H1 (cell line): ENCODE measurements around the gene NADSYN1. TPM values are rescaled to one million over a fixed set of nuclear protein-coding genes. Genes with fewer than 3 reads are reported as not detected.

Source experiments
- CTCF ChIA-PET: fragments of 300-600 bp; sonication (Branson Sonifier 250); formaldehyde crosslinking; loops from one replicate; lab custom pipeline; 2021; ENCODE audit not compliant: partially characterized antibody; lab: Charles Lee
- POLR2A ChIA-PET: fragments of 300-600 bp; sonication (Branson Sonifier 250); formaldehyde crosslinking; loops from one replicate; lab custom pipeline; 2021; ENCODE audit warnings: inconsistent platforms; ENCODE audit not compliant: partially characterized antibody; lab: Charles Lee
- DNase-seq, 2 experiments: peaks; one replicate each; pipeline versions ENCODE4 v3.0.0 to v3.0.0-alpha.2; 2010 to 2022; ENCODE audit warnings: low spot score in 2 of 2, low read depth in 1 of 2, mixed read lengths in 1 of 2
- FAIRE-seq: peaks from 2 replicates; lab custom pipeline; 2011; peaks lifted over from hg19 to GRCh38; lab: Jason Lieb, UNC
- H2AFZ ChIP-seq: 2 replicates; pipeline ENCODE4 v1.8.1; 2012; ENCODE audit warnings: low read length, inconsistent platforms
- H2AK5ac ChIP-seq: 2 replicates; pipeline ENCODE4 v1.6.1; 2013; ENCODE audit warnings: low read depth, low read length
- H2BK120ac ChIP-seq: replicated peaks from 2 replicates; pipeline ENCODE3; 2013; ENCODE audit warnings: low read depth, low read length, inconsistent platforms
- H2BK12ac ChIP-seq: 2 replicates; pipeline ENCODE4 v1.6.1; 2013; ENCODE audit warnings: low read depth, low read length
- H2BK15ac ChIP-seq: 2 replicates; pipeline ENCODE4 v1.6.1; 2013; ENCODE audit warnings: low read length
- H2BK20ac ChIP-seq: 2 replicates; pipeline ENCODE4 v1.6.1; 2013; ENCODE audit warnings: low read length
- H2BK5ac ChIP-seq: 2 replicates; pipeline ENCODE4 v1.6.1; 2013; ENCODE audit warnings: low read depth, low read length
- H3K14ac ChIP-seq: 2 replicates; pipeline ENCODE4 v1.6.1; 2013; ENCODE audit warnings: inconsistent platforms; ENCODE audit not compliant: insufficient read length
- H3K18ac ChIP-seq: 2 replicates; pipeline ENCODE4 v1.6.1; 2013; ENCODE audit warnings: low read length; ENCODE audit errors: extremely low read depth
- H3K23ac ChIP-seq: 2 replicates; pipeline ENCODE4 v1.6.1; 2013; ENCODE audit warnings: inconsistent platforms; ENCODE audit not compliant: insufficient read length
- H3K23me2 ChIP-seq: 2 replicates; pipeline ENCODE4 v1.6.1; 2013; ENCODE audit warnings: low read depth, low read length
- H3K27ac ChIP-seq: 2 replicates; pipeline ENCODE4 v1.6.1; 2011; ENCODE audit warnings: low read depth, low read length, inconsistent platforms
- H3K27me3 ChIP-seq, 4 experiments: replicated peaks in 1 of 4; 1 replicate in 1 of 4; 2 replicates in 3 of 4; pipeline versions ENCODE4 v1.6.1 to v1.8.1; 2011 to 2013; ENCODE audit warnings: low read length in 3 of 4, mild to moderate bottlenecking in 3 of 4, inconsistent platforms in 2 of 4, mixed read lengths in 2 of 4, moderate library complexity in 1 of 4; ENCODE audit not compliant: control insufficient read depth in 3 of 4, insufficient read depth in 3 of 4; ENCODE audit errors: extremely low read depth in 1 of 4
- H3K36me3 ChIP-seq, 4 experiments: 2 replicates each; pipeline versions ENCODE4 v1.6.1 to v1.8.1; 2011 to 2013; ENCODE audit warnings: mild to moderate bottlenecking in 4 of 4, low read length in 3 of 4, moderate library complexity in 2 of 4, control low read depth in 1 of 4, inconsistent platforms in 1 of 4; ENCODE audit not compliant: insufficient read depth in 4 of 4, control insufficient read depth in 2 of 4
- H3K4ac ChIP-seq: replicated peaks from 2 replicates; pipeline ENCODE3; 2013; ENCODE audit warnings: low read length, low read depth, mixed read lengths, inconsistent platforms; ENCODE audit not compliant: insufficient read length
- H3K4me1 ChIP-seq, 4 experiments: replicated peaks in 1 of 4; 1 replicate in 1 of 4; 2 replicates in 3 of 4; pipeline versions ENCODE4 v1.6.1 to v1.8.1; 2011 to 2013; ENCODE audit warnings: low read length in 3 of 4, inconsistent platforms in 2 of 4, mixed read lengths in 1 of 4; ENCODE audit not compliant: insufficient read depth in 4 of 4, control insufficient read depth in 3 of 4
- H3K4me2 ChIP-seq, 2 experiments: 2 replicates each; pipeline versions ENCODE4 v1.6.1 to v1.8.1; 2011 to 2013; ENCODE audit warnings: low read depth in 2 of 2, low read length in 2 of 2, control low read depth in 1 of 2, inconsistent platforms in 1 of 2, mild to moderate bottlenecking in 1 of 2; ENCODE audit not compliant: insufficient read depth in 1 of 2
- H3K4me3 ChIP-seq, 4 experiments: fragments of 200-600, 300-600 bp in 1 of 4; sonication (generic), shearing (Covaris generic), sonication (Bioruptor Twin) in 1 of 4; 2 replicates each; pipeline versions ENCODE4 v1.5.1 to v1.8.1; 2011 to 2016; ENCODE audit warnings: low read length in 4 of 4, low read depth in 3 of 4, control low read depth in 2 of 4, inconsistent platforms in 2 of 4, mild to moderate bottlenecking in 2 of 4, mixed read lengths in 1 of 4, moderate library complexity in 1 of 4; ENCODE audit not compliant: insufficient read depth in 2 of 4; ENCODE audit errors: extremely low read depth in 1 of 4
- H3K56ac ChIP-seq: replicated peaks from 2 replicates; pipeline ENCODE3; 2013; ENCODE audit warnings: low read depth, mild to moderate bottlenecking, mixed read lengths, low read length, inconsistent platforms; ENCODE audit not compliant: insufficient read length
- H3K79me1 ChIP-seq: 2 replicates; pipeline ENCODE4 v1.6.1; 2013; ENCODE audit warnings: low read depth, low read length, control low read depth
- H3K79me2 ChIP-seq, 2 experiments: 2 replicates each; pipeline versions ENCODE4 v1.6.1 to v1.8.1; 2012 to 2013; ENCODE audit warnings: low read length in 2 of 2, mild to moderate bottlenecking in 2 of 2, inconsistent platforms in 1 of 2; ENCODE audit not compliant: insufficient read depth in 2 of 2, control insufficient read depth in 1 of 2
- H3K9ac ChIP-seq, 4 experiments: replicated peaks in 1 of 4; 1 replicate in 1 of 4; 2 replicates in 3 of 4; pipeline versions ENCODE4 v1.6.1 to v1.8.1; 2011 to 2013; ENCODE audit warnings: low read depth in 3 of 4, low read length in 3 of 4, control low read depth in 2 of 4, mild to moderate bottlenecking in 2 of 4, moderate library complexity in 2 of 4, inconsistent platforms in 1 of 4; ENCODE audit errors: extremely low read depth in 1 of 4
- H3K9me3 ChIP-seq, 2 experiments: 2 replicates each; pipeline versions ENCODE4 v1.6.1 to v1.8.1; 2012 to 2013; ENCODE audit warnings: mild to moderate bottlenecking in 2 of 2, moderate library complexity in 2 of 2, control low read depth in 1 of 2, inconsistent platforms in 1 of 2, low read depth in 1 of 2, low read length in 1 of 2, mixed read lengths in 1 of 2; ENCODE audit not compliant: insufficient read depth in 2 of 2
- H4K20me1 ChIP-seq, 2 experiments: replicated peaks in 1 of 2; 2 replicates each; pipeline versions ENCODE3 to v1.8.1; 2011 to 2013; ENCODE audit warnings: inconsistent platforms in 2 of 2, low read length in 2 of 2, mild to moderate bottlenecking in 1 of 2; ENCODE audit not compliant: insufficient read depth in 2 of 2, control insufficient read depth in 1 of 2
- H4K5ac ChIP-seq: 2 replicates; pipeline ENCODE4 v1.6.1; 2013; ENCODE audit warnings: low read length, low read depth, mixed read lengths, inconsistent platforms; ENCODE audit not compliant: insufficient read length
- H4K8ac ChIP-seq: 2 replicates; pipeline ENCODE4 v1.8.0; 2013; ENCODE audit warnings: mild to moderate bottlenecking, moderate library complexity, low read length, inconsistent platforms; ENCODE audit not compliant: insufficient read depth; ENCODE audit errors: extremely low read depth
- H4K91ac ChIP-seq: replicated peaks from 2 replicates; pipeline ENCODE3; 2013; ENCODE audit warnings: low read length, mixed read lengths, inconsistent platforms; ENCODE audit not compliant: insufficient read length
- ASH2L ChIP-seq: fragments of 200-600, 300-600 bp; sonication (generic); IDR thresholded peaks from one replicate; pipeline ENCODE4 v1.7.1; 2017; ENCODE audit warnings: low read length
- CBX5 ChIP-seq: fragments of 300-800, 300-1000 bp; sonication (generic); IDR thresholded peaks from 2 replicates; pipeline ENCODE4 v1.7.1; 2016; ENCODE audit warnings: antibody characterized with exemption, low read length, low read depth
- CHD1 ChIP-seq: IDR thresholded peaks from 2 replicates; pipeline ENCODE4 v1.6.1; 2012; ENCODE audit warnings: low read depth, low read length, improper control_type of control experiment
- HDAC6 ChIP-seq: IDR thresholded peaks from one replicate; pipeline ENCODE4 v1.7.1; 2012; ENCODE audit warnings: low read depth, mild to moderate bottlenecking, inconsistent platforms, low read length, moderate library complexity
- KDM5A ChIP-seq: fragments of 200-600 bp; IDR thresholded peaks from 2 replicates; pipeline ENCODE4 v1.7.1; 2012; ENCODE audit warnings: mild to moderate bottlenecking, low read length, inconsistent platforms, mixed read lengths
- RFX5 ChIP-seq: IDR thresholded peaks from 2 replicates; pipeline ENCODE4 v1.6.1; 2011; ENCODE audit warnings: low read depth, low read length, improper control_type of control experiment, borderline replicate concordance
- SP4 ChIP-seq: IDR thresholded peaks from 2 replicates; pipeline ENCODE4 v1.6.1; 2012; ENCODE audit warnings: low read length, inconsistent platforms
- TAF1 ChIP-seq: IDR thresholded peaks from 2 replicates; pipeline ENCODE4 v1.6.1; 2011; ENCODE audit warnings: mild to moderate bottlenecking, low read depth, low read length
- TEAD4 ChIP-seq: IDR thresholded peaks from 2 replicates; pipeline ENCODE4 v1.6.1; 2012; ENCODE audit warnings: low read depth, low read length, inconsistent platforms, mixed read lengths
- WGBS, 2 experiments: shearing (Covaris generic) in 1 of 2; methylation state at CpG; one replicate each; pipeline versions ENCODE4 v1.1.6 to v1.1.7; 2013 to 2015; ENCODE audit warnings: low lambda C conversion rate in 2 of 2, mixed read lengths in 2 of 2, inconsistent platforms in 1 of 2, low coverage in 1 of 2, missing lambda C conversion rate in 1 of 2; ENCODE audit not compliant: insufficient replicate concordance in 2 of 2, insufficient coverage in 1 of 2, insufficient read length in 1 of 2; ENCODE audit errors: extremely low coverage in 1 of 2, missing lambda C conversion rate in 1 of 2; 5-methylcytosine and 5-hydroxymethylcytosine counted together
- polyA plus RNA-seq, 7 experiments: library from polyadenylated mRNA; depleted of rRNA in 3 of 7; stranded (reverse) in 5 of 7; unstranded in 2 of 7; fragments of >200 nt in 5 of 7; fragments of 200-250 nt in 2 of 7; gene quantifications; 1 replicate in 5 of 7; 2 replicates in 1 of 7; 4 replicates in 1 of 7; pipeline versions ENCODE4 v1.2.1 to v1.2.3, GENCODE V29; 2011 to 2013; ENCODE audit warnings: missing spikeins in 2 of 7, mixed read lengths in 2 of 7
- total RNA-seq: library from RNA; stranded (reverse); fragmentation: NEBNext Ultra II Directional; extraction: Animal tissue kit (Norgen Biotek cat#: 25700); gene quantifications from 2 replicates; pipeline ENCODE4 v1.2.1, GENCODE V29; 2021
- TF ChIP-seq, protein P1 (sequence below): IDR thresholded peaks from 2 replicates; pipeline ENCODE4 v1.6.1; 2012; ENCODE audit warnings: inconsistent platforms
- TF ChIP-seq, protein P2 (sequence below): IDR thresholded peaks from 2 replicates; pipeline ENCODE4 v1.6.1; 2011; ENCODE audit warnings: low read length, improper control_type of control experiment
- TF ChIP-seq, protein P3 (sequence below): IDR thresholded peaks from 2 replicates; pipeline ENCODE4 v1.6.1; 2012; ENCODE audit warnings: low read length, inconsistent platforms

NADSYN1 gene
- total and polyA plus RNA-seq, 2 of the 8 experiments (the other 6 are each of a cell fraction or from before 2014, with no cell fraction given): 38.3 to 38.6 TPM

DNA sequence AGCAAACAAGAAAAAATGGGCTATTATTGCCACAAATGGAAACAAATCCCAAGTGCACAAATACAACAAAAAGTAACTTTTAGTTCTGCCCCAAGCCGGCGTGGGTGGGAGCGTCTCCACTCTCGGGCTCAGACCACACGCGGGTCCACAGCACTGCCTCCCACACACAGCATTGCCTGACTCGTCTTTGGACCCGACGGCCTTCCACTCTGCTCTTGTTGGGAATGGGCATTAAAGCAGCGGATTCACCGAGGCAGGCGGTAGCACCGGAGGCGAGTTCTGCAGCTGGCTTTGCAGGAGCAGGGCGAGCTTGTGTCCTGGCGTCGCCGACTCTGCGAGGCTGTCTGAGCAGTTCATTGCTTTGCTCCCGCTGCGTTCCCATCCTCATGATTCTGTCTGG, 23.0 kb downstream of the NADSYN1 start:
- Histone ChIP-seq H3K36me3 (peaks cover 2 to 22% (median 14%) of the 10 kb centered on the region in 4 experiments; a peak in 7 of 8 replicates), H3K9ac (no peak overlapping the region)
- no peak for TF ChIP-seq ASH2L
- no peak for TF ChIP-seq HDAC6
- no peak for TF ChIP-seq KDM5A
- TF ChIP-seq SP4: no peak
- TF ChIP-seq, protein P1, sequence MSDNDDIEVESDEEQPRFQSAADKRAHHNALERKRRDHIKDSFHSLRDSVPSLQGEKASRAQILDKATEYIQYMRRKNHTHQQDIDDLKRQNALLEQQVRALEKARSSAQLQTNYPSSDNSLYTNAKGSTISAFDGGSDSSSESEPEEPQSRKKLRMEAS: no peak
- TF ChIP-seq CBX5: no peak
- TF ChIP-seq TAF1: no peak
- TF ChIP-seq, protein P2, sequence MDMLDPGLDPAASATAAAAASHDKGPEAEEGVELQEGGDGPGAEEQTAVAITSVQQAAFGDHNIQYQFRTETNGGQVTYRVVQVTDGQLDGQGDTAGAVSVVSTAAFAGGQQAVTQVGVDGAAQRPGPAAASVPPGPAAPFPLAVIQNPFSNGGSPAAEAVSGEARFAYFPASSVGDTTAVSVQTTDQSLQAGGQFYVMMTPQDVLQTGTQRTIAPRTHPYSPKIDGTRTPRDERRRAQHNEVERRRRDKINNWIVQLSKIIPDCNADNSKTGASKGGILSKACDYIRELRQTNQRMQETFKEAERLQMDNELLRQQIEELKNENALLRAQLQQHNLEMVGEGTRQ: no peak
- no peak for TF ChIP-seq CHD1
- TF ChIP-seq, protein P3, sequence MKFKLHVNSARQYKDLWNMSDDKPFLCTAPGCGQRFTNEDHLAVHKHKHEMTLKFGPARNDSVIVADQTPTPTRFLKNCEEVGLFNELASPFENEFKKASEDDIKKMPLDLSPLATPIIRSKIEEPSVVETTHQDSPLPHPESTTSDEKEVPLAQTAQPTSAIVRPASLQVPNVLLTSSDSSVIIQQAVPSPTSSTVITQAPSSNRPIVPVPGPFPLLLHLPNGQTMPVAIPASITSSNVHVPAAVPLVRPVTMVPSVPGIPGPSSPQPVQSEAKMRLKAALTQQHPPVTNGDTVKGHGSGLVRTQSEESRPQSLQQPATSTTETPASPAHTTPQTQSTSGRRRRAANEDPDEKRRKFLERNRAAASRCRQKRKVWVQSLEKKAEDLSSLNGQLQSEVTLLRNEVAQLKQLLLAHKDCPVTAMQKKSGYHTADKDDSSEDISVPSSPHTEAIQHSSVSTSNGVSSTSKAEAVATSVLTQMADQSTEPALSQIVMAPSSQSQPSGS: no peak
- TF ChIP-seq TEAD4: no peak
- no peak for TF ChIP-seq RFX5

More for the DNA sequence above, 23.0 kb downstream of the NADSYN1 start:
- H3K4me3 ChIP-seq: no peak overlapping the region
- H3K27ac ChIP-seq: no peak overlapping the region
- no peaks in the 10 kb centered on the region for H3K9me3 ChIP-seq
- no peaks in the 10 kb centered on the region for H3K79me1 ChIP-seq
- peaks cover 6 to 15% of the 10 kb centered on the region in 2 experiments for H4K20me1 ChIP-seq
- no peak overlapping the region for H4K91ac ChIP-seq
- no peaks in the 10 kb centered on the region for H3K27me3 ChIP-seq
- POLR2A ChIA-PET: interaction anchor here (0.8 kb wide), 1 partner anchor 9 kb away, joined by 3 read pairs; no protein-coding TSS in a partner anchor
- no peak overlapping the region for H2BK20ac ChIP-seq
- H4K8ac ChIP-seq: no peak overlapping the region
- no peak overlapping the region for H3K18ac ChIP-seq
- H4K5ac ChIP-seq: no peak overlapping the region
- H3K4ac ChIP-seq: no peak overlapping the region
- no peak for FAIRE-seq
- no peak overlapping the region for H3K14ac ChIP-seq
- CTCF ChIA-PET: interaction anchor here (0.8 to 1.2 kb wide), 2 partner anchors 22 to 37 kb away, joined by 3 read pairs; no protein-coding TSS in a partner anchor
- H2AFZ ChIP-seq: no peak overlapping the region
- WGBS, 2 experiments: 93% methylated on average over 16 of the region's 21 CpGs; no CpG with 5 or more reads in 1 of the 2 experiments
- H2BK5ac ChIP-seq: no peak overlapping the region
- no peak overlapping the region for H3K4me2 ChIP-seq
- H2BK15ac ChIP-seq: no peak overlapping the region
- no peak overlapping the region for H3K23ac ChIP-seq
- DNase-seq: no peak
- no peak overlapping the region for H2BK12ac ChIP-seq
- no peaks in the 10 kb centered on the region for H3K79me2 ChIP-seq
- H3K56ac ChIP-seq: no peak overlapping the region
- peaks cover 0 to 9% (median 4%) of the 10 kb centered on the region in 4 experiments; a peak in 6 of 7 replicates for H3K4me1 ChIP-seq
- H2AK5ac ChIP-seq: no peak overlapping the region
- H2BK120ac ChIP-seq: no peak overlapping the region
- H3K23me2 ChIP-seq: no peaks in the 10 kb centered on the region
